ENCODE data around the gene HUNK. TPM values are rescaled to one million over a fixed set of nuclear protein-coding genes. Genes with fewer than 3 reads are reported as not detected.

The HUNK gene
- total and polyA plus RNA-seq, 2 experiments from 2014 or later = 7.1 to 10.8 TPM

GRCh38 chr21:31931644-31932469 lies 59.0 kb downstream of the HUNK start:
- H3K79me2 ChIP-seq = peaks cover 23% of the 10 kb centered on the region
- no peaks in the 10 kb centered on the region for H3K9me3 ChIP-seq (ENCODE audit: low read depth)
- no peak overlapping the region for H3K27ac ChIP-seq
- H3K4me1 ChIP-seq (ENCODE audit: insufficient read depth) = peaks cover 10% of the 10 kb centered on the region
- no peaks in the 10 kb centered on the region for H4K20me1 ChIP-seq (ENCODE audit: insufficient read depth, poor library complexity, severe bottlenecking)
- WGBS (ENCODE audit: low lambda C conversion rate, missing lambda C conversion rate) = 89% methylated on average over 23 of the region's 23 CpGs
- no peak overlapping the region for H3K4me2 ChIP-seq
- no peaks in the 10 kb centered on the region for H3K27me3 ChIP-seq
- no peaks in the 10 kb centered on the region for H3K36me3 ChIP-seq (replicated peaks; ENCODE audit: insufficient read depth, low read depth)
- no peak overlapping the region for H3K4me3 ChIP-seq
- no peak for DNase-seq (ENCODE audit: low spot score)
- TF ChIP-seq EZH2 (IDR thresholded peaks at IDR 0.05; ENCODE audit: borderline replicate concordance) (no peak), EZH2phosphoT487 (IDR thresholded peaks at IDR 0.05; ENCODE audit: low read depth, severe bottlenecking, unreplicated experiment) (no peak), CTCF (IDR thresholded peaks at IDR 0.05; ENCODE audit: poor library complexity) (no peak)
- H2AFZ ChIP-seq = no peak overlapping the region
- no peaks in the 10 kb centered on the region for H3K9me2 ChIP-seq (replicated peaks; ENCODE audit: insufficient read depth)

- Histone ChIP-seq H3K79me2 (peaks cover 27% of the 10 kb centered on the region), H3K4me2 (no peak overlapping the region), H4K20me1 (ENCODE audit: insufficient read depth, poor library complexity, severe bottlenecking) (no peaks in the 10 kb centered on the region), H3K4me3 (no peak overlapping the region), H2AFZ (no peak overlapping the region), H3K9me2 (replicated peaks; ENCODE audit: insufficient read depth) (no peaks in the 10 kb centered on the region), H3K36me3 (replicated peaks; ENCODE audit: insufficient read depth, low read depth) (no peaks in the 10 kb centered on the region), H3K27ac (no peak overlapping the region), H3K4me1 (ENCODE audit: insufficient read depth) (peaks cover 10% of the 10 kb centered on the region), H3K9me3 (ENCODE audit: low read depth) (no peaks in the 10 kb centered on the region), H3K27me3 (no peaks in the 10 kb centered on the region)
- 50% methylated on average over 1 of the region's 1 CpG for WGBS (ENCODE audit: low lambda C conversion rate, missing lambda C conversion rate)
- TF ChIP-seq CTCF (IDR thresholded peaks at IDR 0.05; ENCODE audit: poor library complexity) = no peak
- no peak for TF ChIP-seq EZH2phosphoT487 (IDR thresholded peaks at IDR 0.05; ENCODE audit: low read depth, severe bottlenecking, unreplicated experiment)
- TF ChIP-seq EZH2 (IDR thresholded peaks at IDR 0.05; ENCODE audit: borderline replicate concordance) = no peak
- no peak for DNase-seq (ENCODE audit: low spot score)
Observed at GRCh38 chr21:31932470-31932764, 59.6 kb downstream of the HUNK start.

GRCh38 chr21:31937303-31937702 lies 64.5 kb downstream of the HUNK start:
- no peak for TF ChIP-seq CTCF (IDR thresholded peaks at IDR 0.05; ENCODE audit: poor library complexity)
- TF ChIP-seq EZH2phosphoT487 (IDR thresholded peaks at IDR 0.05; ENCODE audit: low read depth, severe bottlenecking, unreplicated experiment) = no peak
- TF ChIP-seq EZH2 (IDR thresholded peaks at IDR 0.05; ENCODE audit: borderline replicate concordance) = no peak
- WGBS (ENCODE audit: low lambda C conversion rate, missing lambda C conversion rate) = 69% methylated on average over 2 of the region's 2 CpGs
- no peaks in the 10 kb centered on the region for H3K9me2 ChIP-seq (replicated peaks; ENCODE audit: insufficient read depth)
- H3K36me3 ChIP-seq (replicated peaks; ENCODE audit: insufficient read depth, low read depth) = no peaks in the 10 kb centered on the region
- no peak overlapping the region for H3K4me2 ChIP-seq
- H3K4me1 ChIP-seq (ENCODE audit: insufficient read depth) = no peaks in the 10 kb centered on the region
- H3K9me3 ChIP-seq (ENCODE audit: low read depth) = no peaks in the 10 kb centered on the region
- DNase-seq (ENCODE audit: low spot score) = no peak
- peaks cover 45% of the 10 kb centered on the region for H3K79me2 ChIP-seq
- H3K27ac ChIP-seq = no peak overlapping the region
- H3K4me3 ChIP-seq = no peak overlapping the region
- no peak overlapping the region for H2AFZ ChIP-seq
- no peaks in the 10 kb centered on the region for H3K27me3 ChIP-seq
- H4K20me1 ChIP-seq (ENCODE audit: insufficient read depth, poor library complexity, severe bottlenecking) = no peaks in the 10 kb centered on the region
